ENCODE results near the gene AKT1.

The AKT1 gene

GRCh38 chr14:104798300-104799243 lies 3.0 kb upstream of the AKT1 start:
- DNase-seq, result no peak

- DNase-seq, result no peak
Observed at GRCh38 chr14:104797115-104798044, 1.8 kb upstream of the AKT1 start.

DNA sequence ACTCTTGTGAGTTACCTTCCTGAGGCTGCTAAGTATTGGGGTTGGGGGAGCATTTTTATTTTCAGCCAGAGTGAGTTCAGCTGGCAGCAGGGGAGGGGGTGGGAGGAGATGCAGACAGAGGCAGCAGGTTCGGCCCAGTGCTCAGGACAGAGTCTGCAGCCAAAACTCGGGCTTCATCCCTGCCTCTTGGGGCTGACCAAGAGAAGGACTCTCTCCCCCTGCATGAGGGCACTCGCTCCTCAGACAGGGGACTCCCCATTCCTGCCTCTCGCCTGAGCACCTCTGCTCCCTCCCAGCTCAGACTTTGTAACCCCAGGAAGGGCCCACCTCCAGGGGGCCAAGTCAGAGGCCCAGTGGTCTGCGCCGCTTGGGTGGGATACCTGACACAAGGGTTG lies 1.1 kb upstream of the AKT1 start:
- DNase-seq, result no peak

GRCh38 chr14:104795781-104796686 lies 486 bp upstream of the AKT1 start:
- DNase-seq, result peak; percentile 69

DNA sequence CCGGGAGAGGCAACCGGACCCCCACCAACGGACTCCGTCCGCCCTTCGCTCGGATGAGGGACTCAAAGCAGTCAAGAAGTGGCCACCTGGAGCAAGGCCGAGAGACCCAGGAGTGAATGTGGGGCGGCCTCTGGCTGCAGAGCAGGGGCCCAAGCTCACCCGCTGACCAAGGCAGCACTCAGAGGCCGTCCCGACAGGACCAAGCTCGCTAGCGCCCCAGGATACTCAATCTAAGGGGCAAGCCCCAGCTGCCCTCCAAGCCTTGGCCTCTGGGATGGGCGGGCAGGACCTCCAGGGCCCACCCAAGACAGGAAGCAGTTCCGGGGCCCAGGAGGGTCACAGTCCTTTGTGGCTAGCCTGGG lies 936 bp downstream of the AKT1 start:
- no peak for DNase-seq

GRCh38 chr14:104794099-104794498 lies 1.4 kb downstream of the AKT1 start:
- DNase-seq, result peak; percentile 51

- no peak for DNase-seq
Observed at GRCh38 chr14:104793703-104793959, 1.9 kb downstream of the AKT1 start.

DNA sequence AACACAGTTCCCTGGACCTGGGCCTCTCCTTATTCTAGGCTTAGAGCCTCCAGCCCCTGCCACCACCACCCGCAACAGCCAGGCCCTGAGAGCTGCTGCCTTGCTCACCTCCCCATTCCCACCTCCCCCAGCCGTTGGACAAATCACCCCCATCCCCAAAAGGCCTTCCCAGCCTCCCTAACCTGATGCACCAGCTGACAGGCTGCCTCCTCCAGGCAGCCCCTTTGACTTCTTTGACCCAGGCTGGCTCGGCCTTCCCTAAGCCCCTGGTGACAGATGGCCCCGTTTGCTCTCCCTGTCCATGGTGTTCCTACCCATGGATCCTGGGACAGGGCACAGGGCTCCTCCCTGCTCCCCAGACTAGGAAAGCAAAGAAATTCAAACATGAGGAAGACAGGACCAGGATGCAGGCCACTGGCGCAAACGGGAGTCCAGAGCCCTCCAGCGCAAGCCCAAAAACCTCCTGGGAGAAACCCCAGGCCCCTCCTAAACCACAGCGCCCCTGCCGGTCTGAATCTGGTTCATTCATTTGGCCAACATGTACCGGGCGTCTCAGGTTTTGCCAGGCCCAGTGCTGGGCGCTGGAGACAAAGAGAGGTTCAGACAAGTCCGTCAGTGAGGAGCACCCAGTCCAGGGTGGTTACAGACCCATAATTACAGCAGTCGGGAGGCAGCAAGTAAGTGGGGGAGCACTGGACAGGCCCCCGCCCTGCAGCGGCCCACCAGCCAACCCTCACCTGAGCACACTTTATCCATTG lies 2.4 kb downstream of the AKT1 start:
- no peak for DNase-seq

DNA sequence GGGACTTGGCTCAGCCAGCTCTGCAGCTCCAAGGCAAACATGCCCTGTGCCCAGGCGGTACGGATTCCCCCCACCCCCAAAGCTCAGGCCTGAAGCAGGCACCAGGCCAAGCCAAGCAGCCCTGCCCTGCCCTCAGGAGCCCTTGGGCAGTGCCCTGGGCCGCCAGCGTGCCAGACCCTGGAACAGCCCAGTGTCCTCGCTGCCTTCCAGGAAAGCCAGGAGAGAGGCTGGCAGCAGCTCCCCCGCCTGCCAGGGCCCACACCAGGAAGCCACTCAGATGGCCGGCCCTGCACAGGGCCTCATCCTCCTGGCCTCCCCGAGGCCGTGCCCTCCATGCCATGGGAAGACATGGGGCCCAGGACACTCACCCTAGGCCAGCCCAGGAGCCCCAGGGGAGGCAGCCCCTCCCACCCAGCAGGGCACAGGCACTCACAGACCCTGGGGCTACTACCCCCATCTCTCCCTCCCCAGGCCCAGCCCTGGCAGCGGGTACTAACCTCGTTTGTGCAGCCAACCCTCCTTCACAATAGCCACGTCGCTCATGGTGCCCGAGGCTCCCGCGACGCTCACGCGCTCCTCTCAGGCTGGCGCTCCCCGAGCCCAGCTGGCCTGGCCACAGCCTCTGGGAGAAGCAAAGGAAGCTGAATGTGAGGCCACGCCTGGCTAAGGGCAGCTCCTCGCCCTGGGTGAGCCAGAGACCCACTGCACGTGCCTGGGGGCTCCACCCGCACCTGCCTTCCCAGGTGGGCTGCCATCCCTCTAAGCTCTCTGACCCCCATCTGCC lies 3.3 kb downstream of the AKT1 start:
- no peak for DNase-seq

GRCh38 chr14:104791425-104791824 lies 4.1 kb downstream of the AKT1 start:
- no peak for DNase-seq

DNA sequence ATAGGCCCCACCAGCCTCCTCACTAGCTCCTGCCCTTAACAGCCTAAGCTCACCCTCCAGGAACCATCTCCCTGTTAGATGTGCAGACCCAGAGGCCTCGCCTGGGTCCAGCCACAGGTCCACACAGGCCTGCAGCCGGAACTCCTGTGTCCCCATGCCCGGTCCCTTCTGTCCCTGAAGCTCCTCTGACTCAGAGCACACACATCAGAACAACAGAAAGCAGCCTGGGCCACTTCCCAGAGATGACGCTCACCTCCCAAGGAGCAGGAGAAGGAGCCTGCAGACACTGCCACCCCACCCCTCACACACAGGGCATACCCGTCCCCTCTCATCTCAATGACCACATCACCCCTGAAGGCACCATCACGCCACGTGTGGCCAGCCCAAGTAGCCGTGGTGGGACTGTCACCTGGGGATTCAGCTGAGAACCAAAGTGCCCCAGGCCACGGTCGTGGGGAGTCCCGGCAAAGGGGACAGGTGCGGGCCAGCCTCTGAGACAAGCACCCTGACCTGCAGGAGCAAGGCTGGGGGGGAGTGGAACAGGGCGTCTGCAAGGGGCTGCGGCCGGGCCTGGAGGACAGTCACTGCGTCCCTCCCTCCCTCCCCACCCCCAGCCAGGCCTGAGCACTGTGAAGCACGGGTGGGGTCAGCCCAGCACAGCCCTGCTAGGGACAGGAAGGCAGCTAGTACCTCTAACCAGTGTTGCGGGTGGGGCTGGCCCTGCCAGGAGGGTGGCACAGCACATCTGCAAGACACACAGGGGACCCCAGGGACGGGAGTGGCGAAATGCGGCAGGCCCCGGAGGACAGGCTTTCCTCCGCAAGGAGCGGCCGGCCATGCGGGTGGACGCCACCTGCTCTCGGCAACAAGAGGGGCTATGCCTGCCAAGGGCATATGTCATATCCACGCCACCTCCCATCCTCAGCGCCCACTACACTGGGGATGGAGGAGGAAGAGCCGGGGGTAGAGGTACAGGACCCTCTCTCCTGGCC lies 5.5 kb downstream of the AKT1 start:
- DNase-seq, result no peak

DNA sequence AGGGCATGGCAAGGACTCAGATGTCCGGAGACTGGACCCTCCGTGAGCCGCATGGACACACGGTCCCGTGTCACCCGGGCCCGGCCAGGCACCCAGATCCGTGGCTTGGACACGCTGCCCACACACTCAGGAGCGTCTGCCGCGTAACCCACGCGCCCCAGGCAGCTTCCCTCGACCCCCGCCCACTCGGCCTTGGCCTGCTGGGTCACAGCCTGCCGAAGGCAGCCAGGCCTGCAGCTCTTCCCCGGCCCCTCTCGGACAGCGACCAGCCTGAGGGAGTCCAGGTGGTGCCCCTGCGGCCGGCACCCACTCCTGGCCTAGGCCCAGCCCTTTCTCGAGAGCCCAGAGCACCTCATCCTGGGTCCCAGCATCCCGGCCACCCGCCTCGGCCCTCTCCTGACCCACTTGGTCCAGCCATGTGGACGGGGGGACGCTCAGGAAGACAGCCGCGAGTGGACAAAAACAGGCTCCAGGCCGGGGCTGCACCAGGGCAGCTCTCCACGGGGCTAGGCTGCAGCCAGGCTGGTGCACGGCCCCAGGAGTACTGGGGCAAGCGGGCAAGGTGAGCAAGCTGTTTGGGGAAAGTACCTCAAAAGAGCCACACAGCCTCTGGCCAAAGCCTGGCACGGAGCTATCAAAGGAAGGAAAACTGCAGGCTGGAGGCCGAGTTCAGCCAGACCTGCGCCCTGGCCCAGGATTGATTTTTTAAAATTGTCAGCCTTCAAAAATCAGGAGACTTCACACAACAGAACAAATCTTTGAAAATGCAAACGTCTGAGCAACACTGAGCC lies 6.5 kb downstream of the AKT1 start:
- DNase-seq, result no peak

DNA sequence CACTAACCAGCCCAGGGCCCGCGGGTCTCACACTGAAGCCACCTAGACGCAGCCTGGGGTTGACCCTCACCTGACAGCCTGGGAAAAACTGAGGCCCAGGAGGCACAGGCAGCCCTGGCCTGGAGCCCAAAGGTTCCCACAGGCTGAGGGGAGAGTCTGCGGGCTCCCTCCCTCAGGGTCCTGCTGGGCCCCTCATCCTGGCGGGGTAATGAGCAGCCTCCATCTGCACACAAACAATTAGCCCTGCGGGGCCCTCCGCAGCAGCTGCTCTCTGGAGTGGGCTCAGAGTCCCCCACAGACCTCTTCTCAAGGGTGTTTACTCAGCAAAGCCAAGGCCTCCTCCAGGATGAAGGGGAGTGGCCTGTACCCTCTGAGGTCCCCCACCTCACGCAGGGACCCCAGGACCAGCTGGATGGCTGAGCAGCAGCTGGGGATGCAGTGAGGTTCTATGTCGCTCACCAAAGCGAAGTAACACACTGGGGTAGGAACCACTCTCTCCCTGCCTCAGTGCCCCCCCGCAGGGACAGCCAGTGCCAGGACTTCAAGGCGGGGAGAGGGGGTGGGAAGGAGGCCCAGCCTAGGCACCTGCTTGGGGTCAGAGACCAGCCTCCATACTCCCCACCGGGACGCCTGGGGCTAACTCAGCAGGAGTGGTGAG lies 7.3 kb downstream of the AKT1 start:
- DNase-seq, result no peak

DNA sequence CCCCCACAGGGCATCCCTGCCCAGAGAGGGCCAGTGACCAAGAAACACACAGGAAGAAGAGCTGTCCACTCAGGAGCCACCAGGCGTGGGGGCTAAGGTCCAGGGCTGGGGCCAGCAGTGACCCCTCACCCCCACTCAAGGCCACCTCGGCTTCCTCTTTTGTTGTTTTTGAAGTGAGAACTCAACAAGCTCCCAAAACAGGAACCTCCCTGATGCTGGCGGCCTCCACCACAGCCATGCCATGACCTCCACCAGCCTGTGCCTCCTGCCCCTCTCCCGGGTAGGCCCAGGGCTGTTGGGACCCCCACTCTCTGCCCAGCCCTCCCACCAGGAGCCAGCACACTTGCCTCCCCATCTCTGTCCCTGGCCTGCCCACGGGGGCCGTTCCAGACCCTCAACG lies 7.8 kb downstream of the AKT1 start:
- no peak for DNase-seq

DNA sequence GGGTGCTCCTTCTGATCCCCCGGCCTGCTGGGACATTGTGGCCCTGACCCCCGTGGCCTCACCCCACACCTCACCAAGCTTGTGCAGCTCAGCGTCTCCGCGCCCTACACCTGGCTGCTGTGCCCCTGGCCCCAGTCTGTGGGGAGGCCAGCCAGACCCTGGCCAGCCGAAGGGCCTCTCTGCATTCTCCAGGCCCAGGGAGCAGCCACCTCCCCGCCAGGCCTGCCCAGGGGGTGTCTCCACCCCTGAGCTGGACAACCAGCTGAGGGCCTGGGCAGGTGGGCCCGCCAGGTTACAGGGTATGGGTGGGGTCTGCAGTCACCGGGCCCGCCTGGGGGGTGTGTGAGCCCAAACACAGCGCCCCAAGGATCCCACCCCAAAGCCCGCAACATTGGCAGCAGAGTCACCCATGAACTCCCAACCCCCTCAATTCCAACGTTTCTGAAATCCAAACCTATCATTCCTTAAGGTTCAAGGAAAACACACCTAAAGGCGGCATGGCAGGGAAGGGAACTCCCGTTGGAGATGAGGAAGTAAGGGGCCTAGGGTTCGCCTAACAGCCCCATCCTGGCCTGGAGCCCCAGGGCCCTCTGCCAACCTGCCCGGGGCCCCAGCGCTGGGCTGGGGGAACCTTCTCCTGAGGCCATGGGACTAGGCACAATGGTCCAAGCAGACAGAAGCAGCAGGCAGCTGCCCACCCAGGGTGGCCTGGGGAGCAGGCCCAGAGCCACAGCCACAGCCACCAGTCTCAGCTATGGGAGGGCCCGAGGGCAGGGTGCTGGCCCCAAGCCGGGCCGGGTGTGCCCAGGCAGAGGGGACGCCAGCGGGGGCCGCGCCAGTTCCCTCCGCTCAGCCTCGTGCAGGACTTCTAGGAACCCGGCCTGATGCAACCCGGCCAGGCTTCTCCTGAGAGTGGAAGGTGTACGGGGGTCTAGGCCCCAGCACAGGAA lies 8.5 kb downstream of the AKT1 start:
- DNase-seq, result no peak

- DNase-seq, result peak; percentile 14
Observed at GRCh38 chr14:104786091-104786586, 9.4 kb downstream of the AKT1 start.

- DNase-seq, result no peak
Observed at GRCh38 chr14:104785708-104786080, 9.9 kb downstream of the AKT1 start.
